GM18498 (cell line): ENCODE measurements around the gene MOV10L1.

Experiments used
- ATAC-seq: cut with Tn5 transposase; IDR thresholded peaks from one replicate; pipeline ENCODE4 v1.9.1; 2021; ENCODE audit warnings: mild to moderate bottlenecking, moderate library complexity; ENCODE audit not compliant: unreplicated experiment

MOV10L1 gene

DNA sequence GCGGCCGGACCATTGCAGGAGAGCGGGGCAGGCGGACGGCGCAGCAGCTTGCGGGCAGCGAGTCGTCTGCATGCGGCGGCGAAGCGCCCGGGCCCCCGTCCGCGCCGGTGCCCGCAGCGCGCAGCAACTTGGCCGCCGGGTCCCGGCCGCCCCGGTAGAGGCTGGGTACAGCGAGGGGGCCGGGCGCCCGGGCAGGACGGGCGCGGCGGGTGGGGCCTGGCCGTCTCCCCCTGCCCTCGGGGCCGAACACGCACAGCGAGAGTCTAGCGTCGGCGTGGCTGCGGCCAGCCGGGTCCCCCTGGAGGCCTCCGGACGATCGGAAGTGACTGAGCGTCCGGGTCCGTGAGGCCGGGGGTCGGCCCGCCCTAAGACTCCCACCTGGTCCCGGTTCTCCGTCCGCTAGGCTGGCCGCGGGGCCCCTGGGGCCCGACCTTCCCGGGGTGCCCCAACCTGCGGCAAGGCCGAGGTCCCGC, 95.1 kb downstream of the MOV10L1 start:
- ATAC-seq, result no peak

GRCh38 chr22:50185375-50186087, 95.7 kb downstream of the MOV10L1 start, which contains the start of gene TRABD:
Gene TRABD, plus strand, starts transcription at chr22:50185913. Its CDS starts 7,148 bp downstream, at chr22:50193061.
- ATAC-seq, result peak; percentile 44

GRCh38 chr22:50186181-50186714, 96.4 kb downstream of the MOV10L1 start:
- ATAC-seq, result no peak

GRCh38 chr22:50186761-50187523, 97.1 kb downstream of the MOV10L1 start:
- no peak for ATAC-seq

- ATAC-seq, result no peak
Measured at GRCh38 chr22:50188356-50188755, 98.5 kb downstream of the MOV10L1 start.

DNA sequence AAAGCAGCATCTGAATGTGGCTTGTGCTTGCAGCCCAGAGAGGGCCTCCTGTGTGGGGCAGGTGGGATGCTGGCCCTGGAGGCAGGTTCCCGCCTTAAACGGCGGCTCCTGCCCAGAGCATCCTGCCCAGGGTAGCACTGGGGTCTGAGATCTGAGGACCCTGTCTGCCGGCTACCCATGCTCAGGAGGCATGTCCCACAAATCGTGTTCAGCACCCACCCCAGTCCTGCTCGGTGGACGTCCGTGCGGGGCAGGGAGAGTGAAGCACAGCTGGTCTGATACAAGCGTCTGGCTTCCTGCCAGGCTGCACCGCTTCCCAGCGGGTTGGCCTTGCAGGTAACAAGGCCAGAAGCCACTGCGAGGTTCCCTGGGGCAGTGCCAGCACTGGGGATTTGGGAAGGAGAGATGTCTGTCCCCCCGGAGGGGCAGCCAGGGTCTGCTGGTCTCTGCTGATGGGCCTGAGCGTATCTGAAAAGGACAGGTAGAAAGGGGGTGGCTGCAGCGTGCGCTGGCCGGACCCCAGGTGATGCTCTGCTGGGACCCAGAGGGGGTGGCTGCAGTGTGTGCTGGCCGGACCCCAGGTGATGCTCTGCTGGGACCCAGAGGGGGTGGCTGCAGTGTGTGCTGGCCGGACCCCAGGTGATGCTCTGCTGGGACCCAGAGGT, 99.5 kb downstream of the MOV10L1 start:
- no peak for ATAC-seq

GRCh38 chr22:50189849-50190181, 100.0 kb downstream of the MOV10L1 start:
- peak; percentile 1 for ATAC-seq

- ATAC-seq, result peak; percentile 45
Measured at GRCh38 chr22:50190182-50190940, 100.6 kb downstream of the MOV10L1 start.

DNA sequence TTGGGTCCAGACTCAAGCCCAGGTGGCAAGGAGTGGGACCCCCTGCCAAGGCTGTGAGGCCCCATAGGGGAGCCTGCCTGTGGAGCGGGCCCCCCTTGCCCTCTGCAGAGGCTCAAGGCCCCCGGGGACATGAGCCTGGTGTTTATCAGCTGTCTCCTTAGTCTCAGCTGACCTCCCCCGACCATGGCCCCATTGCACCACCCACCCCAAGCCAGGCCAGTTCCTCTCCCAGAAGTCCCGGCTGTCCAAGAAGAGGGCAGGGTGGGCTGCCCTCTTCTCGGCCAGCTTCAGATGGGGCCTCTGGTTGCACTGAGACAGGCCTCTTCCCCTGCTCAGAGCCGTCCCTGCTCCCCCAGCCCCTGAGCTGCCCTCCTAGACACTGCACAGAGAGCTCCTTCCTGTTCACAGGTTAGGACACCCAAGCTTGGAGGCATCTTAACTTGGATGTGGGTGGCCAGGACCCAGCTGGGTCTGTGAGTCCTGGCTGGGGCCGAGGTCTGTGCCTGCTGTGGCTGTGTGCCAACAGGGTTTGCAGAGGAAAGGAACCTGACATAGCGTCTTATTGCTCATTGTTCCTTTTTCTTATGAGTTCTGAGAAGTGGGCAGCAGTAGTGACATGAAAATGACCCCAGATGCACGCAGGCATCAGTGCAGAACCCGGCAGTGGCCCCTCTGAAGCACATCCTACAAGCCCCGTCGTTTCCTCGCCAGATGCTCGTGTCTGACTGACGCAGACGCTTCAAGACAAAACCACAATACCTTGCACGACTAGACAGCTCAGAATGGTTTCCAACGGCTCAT, 101.3 kb downstream of the MOV10L1 start:
- peak; percentile 31 for ATAC-seq

GRCh38 chr22:50192436-50193204, 102.8 kb downstream of the MOV10L1 start:
- no peak for ATAC-seq

GRCh38 chr22:50193621-50194020, 103.8 kb downstream of the MOV10L1 start:
- ATAC-seq, result no peak

DNA sequence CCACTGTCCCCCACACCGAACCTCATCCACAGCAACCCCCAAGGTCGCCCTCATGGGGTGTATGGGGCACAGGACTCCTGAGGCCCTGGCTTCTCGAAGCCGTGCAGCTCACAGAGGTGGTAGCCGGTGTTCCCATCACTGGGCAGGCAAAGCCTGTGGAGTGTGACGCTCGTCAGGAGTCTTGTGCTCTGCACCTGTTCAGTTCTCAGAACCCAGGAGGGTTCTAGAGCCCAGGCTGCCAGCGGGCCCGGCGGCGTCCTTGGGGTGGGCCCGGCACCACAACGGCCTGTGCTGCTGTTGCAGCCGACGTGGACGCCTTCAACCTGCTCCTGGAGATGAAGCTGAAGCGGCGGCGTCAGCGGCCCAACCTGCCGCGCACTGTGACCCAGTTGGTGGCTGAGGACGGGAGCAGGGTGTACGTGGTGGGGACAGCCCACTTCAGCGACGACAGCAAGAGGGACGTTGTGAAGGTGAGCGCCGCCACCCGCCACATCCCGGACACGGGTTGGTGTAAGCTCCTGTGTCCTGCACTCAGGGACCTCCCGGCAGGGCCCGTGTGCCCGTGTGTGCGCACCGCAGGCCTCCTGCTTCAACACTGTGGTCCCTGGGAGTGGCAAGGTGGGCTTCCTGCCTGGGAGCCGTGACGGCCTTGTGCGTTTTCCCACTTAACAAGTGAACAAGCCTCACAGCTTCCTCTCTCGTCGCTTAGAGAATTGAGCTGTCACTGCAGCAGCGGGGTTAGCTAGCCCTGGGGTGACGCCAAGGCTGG, 104.4 kb downstream of the MOV10L1 start:
- ATAC-seq, result no peak

DNA sequence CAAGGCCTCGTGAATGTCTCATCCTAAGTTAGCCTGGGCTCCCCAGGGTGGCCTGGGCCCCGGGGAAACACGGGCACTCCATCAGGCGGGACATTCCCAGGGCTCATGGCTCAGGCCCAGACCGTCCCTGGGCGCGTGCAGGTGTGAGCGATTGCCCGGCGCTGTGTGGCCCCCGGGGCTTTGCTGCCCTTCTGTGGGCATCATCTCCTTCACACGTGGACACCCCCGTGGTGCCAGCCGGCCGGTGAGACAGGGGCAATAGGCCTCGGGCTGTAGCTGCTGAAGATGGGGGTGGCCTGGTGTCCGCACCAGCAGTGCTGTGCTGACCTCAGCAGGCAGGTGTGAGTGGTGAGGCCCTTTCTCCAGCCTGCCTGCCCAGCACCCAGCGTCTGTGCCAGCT, 106.5 kb downstream of the MOV10L1 start:
- no peak for ATAC-seq

GRCh38 chr22:50197000-50197800, 107.4 kb downstream of the MOV10L1 start:
- ATAC-seq, result no peak

GRCh38 chr22:50197856-50198623, 108.2 kb downstream of the MOV10L1 start:
- no peak for ATAC-seq

GRCh38 chr22:50198624-50199017, 108.8 kb downstream of the MOV10L1 start:
- ATAC-seq, result no peak

DNA sequence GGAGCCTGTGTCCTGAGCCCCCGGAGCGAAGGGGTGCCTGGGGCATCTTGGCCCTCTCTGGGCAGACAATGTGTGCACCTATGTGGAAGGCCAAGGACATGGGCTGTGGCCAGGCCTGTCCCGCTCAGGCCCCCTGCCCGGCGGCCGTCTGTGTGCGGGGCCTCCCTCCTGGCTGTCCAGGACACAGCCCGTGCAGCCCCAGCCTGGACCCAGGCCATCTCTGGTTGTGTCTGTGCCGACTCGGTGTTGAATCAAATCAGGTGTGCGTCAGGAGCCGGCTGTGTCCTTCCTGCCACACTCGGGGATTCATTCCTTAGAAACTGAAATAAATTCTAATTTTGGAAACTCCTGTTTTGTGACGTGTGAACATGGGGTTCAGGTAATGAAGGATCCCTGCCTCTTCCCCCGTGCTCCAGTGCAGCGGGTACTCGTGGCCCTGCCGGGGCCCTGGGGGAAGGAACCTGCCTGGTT, 109.5 kb downstream of the MOV10L1 start:
- ATAC-seq, result no peak
